Panc1 (cell line): ENCODE results near the gene RPL38. TPM values are rescaled to one million over a fixed set of nuclear protein-coding genes. Genes with fewer than 3 reads are reported as not detected.

Source experiments
- ATAC-seq: fragments of 200-7000 bp; cut with Tn5 transposase; 2 replicates; pipeline ENCODE4 v1.9.1; 2020; ENCODE audit warnings: mild to moderate bottlenecking, moderate library complexity
- BruUV-seq: library from RNA; stranded (reverse); fragments of 400-500 nt; replicated peaks from 2 replicates; lab custom pipeline; 2021; lab: Mats Ljungman, UMichigan
- CTCF ChIA-PET: fragments of 300-600 bp; sonication (Branson Sonifier 250); formaldehyde crosslinking; loops from one replicate; lab custom pipeline; 2022; ENCODE audit warnings: antibody characterized with exemption; lab: Charles Lee
- POLR2A ChIA-PET: fragments of 300-600 bp; sonication (Branson Sonifier 250); formaldehyde crosslinking; loops from one replicate; lab custom pipeline; 2022; ENCODE audit warnings: antibody characterized with exemption; lab: Charles Lee
- DNase-seq: peaks from one replicate; pipeline ENCODE4 v3.0.0-alpha.2; 2010; ENCODE audit warnings: low read depth, low spot score
- H3K27ac ChIP-seq: 2 replicates; pipeline ENCODE4 v1.5.1; 2011; ENCODE audit warnings: mild to moderate bottlenecking, low read length, inconsistent platforms
- H3K27me3 ChIP-seq: fragments of 200-500 bp; sonication (Bioruptor generic); 2 replicates; pipeline ENCODE4 v1.6.0; 2014; ENCODE audit warnings: low read length, inconsistent platforms; ENCODE audit not compliant: control insufficient read depth, insufficient read depth
- H3K36me3 ChIP-seq: fragments of 200-500 bp; sonication (Bioruptor generic); 2 replicates; pipeline ENCODE4 v1.5.1; 2014; ENCODE audit warnings: inconsistent platforms, mild to moderate bottlenecking, low read length, moderate library complexity; ENCODE audit not compliant: control insufficient read depth, insufficient read depth
- H3K4me1 ChIP-seq: 2 replicates; pipeline ENCODE4 v1.5.1; 2011; ENCODE audit warnings: inconsistent platforms, mild to moderate bottlenecking, low read length, moderate library complexity; ENCODE audit not compliant: control insufficient read depth, insufficient read depth
- H3K4me3 ChIP-seq, 2 experiments: 2 replicates each; pipeline ENCODE4 v1.5.1; 2011 to 2012; ENCODE audit warnings: low read depth in 2 of 2, low read length in 2 of 2, mild to moderate bottlenecking in 2 of 2, inconsistent platforms in 1 of 2, moderate library complexity in 1 of 2
- H3K9me3 ChIP-seq: fragments of 200-500 bp; sonication (Bioruptor generic); 2 replicates; pipeline ENCODE4 v1.5.1; 2014; ENCODE audit warnings: low read depth, mild to moderate bottlenecking, inconsistent platforms, low read length, moderate library complexity; ENCODE audit not compliant: control insufficient read depth, insufficient read depth
- CTCF ChIP-seq: fragments of 450-650 bp; IDR thresholded peaks from 2 replicates; pipeline ENCODE4 v1.5.1; 2017; ENCODE audit warnings: mild to moderate bottlenecking
- POLR2AphosphoS5 ChIP-seq: IDR thresholded peaks from 2 replicates; pipeline ENCODE4 v1.6.1; 2012; ENCODE audit warnings: mild to moderate bottlenecking, low read depth, low read length, moderate library complexity
- SIN3A ChIP-seq: IDR thresholded peaks from 2 replicates; pipeline ENCODE4 v1.6.1; 2012; ENCODE audit warnings: low read depth, mild to moderate bottlenecking, low read length, moderate library complexity, borderline replicate concordance; ENCODE audit not compliant: insufficient read depth
- TCF7L2 ChIP-seq: IDR thresholded peaks from 2 replicates; pipeline ENCODE4 v1.6.1; 2011; ENCODE audit warnings: mild to moderate bottlenecking, low read depth, low read length, inconsistent platforms
- in situ Hi-C: cut with HindIII; loops from 2 replicates; pipeline ENCODE4 v1.10.0; 2016; ENCODE audit warnings: low sequenced_read_pairs, low pct_unique_long_range_greater_than_20kb
- intact Hi-C: fragments of 100-400 bp; cut with micrococcal nuclease; formaldehyde crosslinking; loops from one replicate; pipeline ENCODE4 v1.10.0; 2022; ENCODE audit not compliant: unreplicated experiment
- total RNA-seq: library from RNA; stranded (reverse); gene quantifications from one replicate; pipeline ENCODE4 v1.2.1, GENCODE V29; 2021; ENCODE audit not compliant: unreplicated experiment
- TF ChIP-seq, protein P1 (sequence below), 2 experiments: IDR thresholded peaks; 2 replicates each; pipeline ENCODE4 v1.6.1; 2011 to 2012; ENCODE audit warnings: low read depth in 2 of 2, control low read depth in 1 of 2, low read length in 1 of 2, mild to moderate bottlenecking in 1 of 2, moderate library complexity in 1 of 2; ENCODE audit not compliant: insufficient read depth in 1 of 2

RPL38 gene
- total RNA-seq, 1 experiment from 2014 or later = 968 TPM

GRCh38 chr17:74156878-74157277 is 46.6 kb upstream of the RPL38 start:
- Histone ChIP-seq H3K27me3 (no peaks in the 10 kb centered on the region; the same call in 1 of the 2 replicates), H3K4me1 (no peaks in the 10 kb centered on the region), H3K36me3 (no peaks in the 10 kb centered on the region), H3K4me3 (no peak overlapping the region), H3K27ac (no peak overlapping the region), H3K9me3 (no peaks in the 10 kb centered on the region; the same call in 1 of the 2 replicates)
- POLR2A ChIA-PET = no interaction called here
- CTCF ChIA-PET = no interaction called here
- BruUV-seq = no TSS peak
- in situ Hi-C loops = no loop called here
- no peak for DNase-seq
- intact Hi-C loops = no loop called here
- TF ChIP-seq CTCF = no peak
- no peak for TF ChIP-seq SIN3A
- no peak for TF ChIP-seq POLR2AphosphoS5
- no peak for TF ChIP-seq TCF7L2
- TF ChIP-seq, protein P1, sequence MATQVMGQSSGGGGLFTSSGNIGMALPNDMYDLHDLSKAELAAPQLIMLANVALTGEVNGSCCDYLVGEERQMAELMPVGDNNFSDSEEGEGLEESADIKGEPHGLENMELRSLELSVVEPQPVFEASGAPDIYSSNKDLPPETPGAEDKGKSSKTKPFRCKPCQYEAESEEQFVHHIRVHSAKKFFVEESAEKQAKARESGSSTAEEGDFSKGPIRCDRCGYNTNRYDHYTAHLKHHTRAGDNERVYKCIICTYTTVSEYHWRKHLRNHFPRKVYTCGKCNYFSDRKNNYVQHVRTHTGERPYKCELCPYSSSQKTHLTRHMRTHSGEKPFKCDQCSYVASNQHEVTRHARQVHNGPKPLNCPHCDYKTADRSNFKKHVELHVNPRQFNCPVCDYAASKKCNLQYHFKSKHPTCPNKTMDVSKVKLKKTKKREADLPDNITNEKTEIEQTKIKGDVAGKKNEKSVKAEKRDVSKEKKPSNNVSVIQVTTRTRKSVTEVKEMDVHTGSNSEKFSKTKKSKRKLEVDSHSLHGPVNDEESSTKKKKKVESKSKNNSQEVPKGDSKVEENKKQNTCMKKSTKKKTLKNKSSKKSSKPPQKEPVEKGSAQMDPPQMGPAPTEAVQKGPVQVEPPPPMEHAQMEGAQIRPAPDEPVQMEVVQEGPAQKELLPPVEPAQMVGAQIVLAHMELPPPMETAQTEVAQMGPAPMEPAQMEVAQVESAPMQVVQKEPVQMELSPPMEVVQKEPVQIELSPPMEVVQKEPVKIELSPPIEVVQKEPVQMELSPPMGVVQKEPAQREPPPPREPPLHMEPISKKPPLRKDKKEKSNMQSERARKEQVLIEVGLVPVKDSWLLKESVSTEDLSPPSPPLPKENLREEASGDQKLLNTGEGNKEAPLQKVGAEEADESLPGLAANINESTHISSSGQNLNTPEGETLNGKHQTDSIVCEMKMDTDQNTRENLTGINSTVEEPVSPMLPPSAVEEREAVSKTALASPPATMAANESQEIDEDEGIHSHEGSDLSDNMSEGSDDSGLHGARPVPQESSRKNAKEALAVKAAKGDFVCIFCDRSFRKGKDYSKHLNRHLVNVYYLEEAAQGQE (IDR thresholded peaks at IDR 0.05; ENCODE audit: insufficient read depth in 1 of 2, low read depth in 2 of 2, low read length in 1 of 2) = no peak
- ATAC-seq = no peak

DNA sequence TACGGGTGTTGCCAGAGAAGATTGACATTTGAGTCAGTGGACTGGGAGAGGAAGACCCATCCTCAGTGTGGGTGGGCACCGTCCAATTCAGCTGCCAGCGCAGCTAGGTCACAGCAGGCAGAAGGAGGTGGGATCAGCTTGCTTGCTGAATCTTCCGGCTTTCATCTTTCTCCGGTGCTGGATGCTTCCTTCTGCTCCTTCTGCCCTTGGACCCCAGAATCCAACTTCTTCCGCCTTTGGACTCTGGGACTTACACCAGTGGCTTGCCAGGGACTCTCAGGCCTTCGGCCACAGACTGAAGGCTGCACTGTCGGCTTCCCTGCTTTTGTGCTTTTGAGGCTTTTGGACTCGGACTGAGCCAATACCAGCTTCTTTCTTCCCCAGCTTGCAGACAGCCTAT is 46.1 kb upstream of the RPL38 start:
- Histone ChIP-seq H3K9me3 (no peaks in the 10 kb centered on the region; the same call in 1 of the 2 replicates), H3K27ac (no peak overlapping the region), H3K27me3 (no peaks in the 10 kb centered on the region; the same call in 1 of the 2 replicates), H3K4me3 (no peak overlapping the region), H3K4me1 (no peaks in the 10 kb centered on the region), H3K36me3 (no peaks in the 10 kb centered on the region)
- TF ChIP-seq, protein P1 (IDR thresholded peaks at IDR 0.05; ENCODE audit: insufficient read depth in 1 of 2, low read depth in 2 of 2, low read length in 1 of 2) = no peak
- TF ChIP-seq SIN3A = no peak
- no peak for TF ChIP-seq POLR2AphosphoS5
- TF ChIP-seq CTCF = no peak
- TF ChIP-seq TCF7L2 = no peak
- ChIA-PET POLR2A (no interaction called here), CTCF (no interaction called here)
- DNase-seq (no peak), ATAC-seq (no peak)
- no TSS peak for BruUV-seq
- in situ Hi-C loops (no loop called here), intact Hi-C loops (no loop called here)
